Measurements from ENCODE around the gene WDR55.
"Not testable (repeated sequence)": the region's sequence is repeated elsewhere in the genome, so short reads cannot be mapped to it uniquely, and the experiment has no call there.

The WDR55 gene

DNA sequence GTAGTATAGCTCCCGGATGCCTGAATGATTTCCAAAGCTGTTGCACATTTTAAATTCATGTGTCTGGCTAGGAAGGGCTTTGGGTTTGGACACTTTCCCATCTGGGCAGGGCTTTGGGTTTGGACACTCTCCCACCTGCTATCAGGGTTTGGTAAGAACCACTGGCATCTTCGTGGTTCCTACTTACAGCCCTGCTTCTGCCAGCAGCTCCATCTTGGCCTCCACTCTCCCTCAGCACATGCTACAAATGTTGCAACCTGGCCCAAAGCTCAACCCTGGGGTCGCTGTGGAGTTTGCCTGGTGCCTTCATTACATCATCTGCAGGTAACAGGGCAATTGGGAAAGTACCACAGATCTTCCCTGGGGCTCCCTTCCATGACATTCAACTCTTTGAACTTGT is 22.0 kb upstream of the WDR55 start:
- FAIRE-seq: no peak
- no peak for DNase-seq (ENCODE audit: insufficient read length, low spot score)

DNA sequence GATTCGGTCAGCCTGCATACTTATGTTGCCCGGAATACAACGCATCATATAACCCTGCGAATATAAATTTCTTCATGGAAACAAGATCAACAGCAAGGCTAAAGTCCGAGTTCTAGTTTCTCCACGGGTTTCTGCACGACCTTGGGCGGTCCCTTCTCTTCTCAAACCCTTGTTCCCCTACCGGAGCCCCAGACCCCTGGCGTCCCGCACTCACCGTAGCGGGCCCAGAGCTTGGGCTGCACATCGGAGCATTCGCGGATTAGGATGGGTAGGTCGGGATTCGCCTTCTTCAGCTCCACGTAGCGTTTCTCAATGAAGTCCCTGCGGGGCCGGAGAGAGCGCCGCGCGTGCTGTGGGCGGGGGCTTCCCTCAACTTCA is 17.7 kb upstream of the WDR55 start:
- no peak for FAIRE-seq

DNA sequence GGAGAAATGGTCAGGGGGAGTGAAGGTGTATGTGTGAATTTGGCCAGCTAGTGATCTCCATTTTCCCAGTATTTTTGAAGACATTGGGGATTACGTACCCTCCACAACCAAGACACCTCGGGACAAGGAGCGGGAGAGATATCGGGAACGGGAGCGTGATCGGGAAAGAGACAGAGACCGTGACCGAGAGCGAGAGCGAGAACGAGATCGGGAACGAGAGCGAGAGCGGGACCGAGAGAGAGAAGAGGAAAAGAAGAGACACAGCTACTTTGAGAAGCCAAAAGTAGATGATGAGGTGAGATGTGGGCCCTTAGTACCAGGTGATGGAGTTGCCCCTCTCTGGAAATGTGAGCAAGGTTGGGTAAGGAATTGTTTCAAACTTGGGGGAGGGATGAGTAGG is 5.8 kb upstream of the WDR55 start:
- FAIRE-seq: no peak
- no peak for DNase-seq (ENCODE audit: insufficient read length, low spot score)

More for the DNA sequence above, 17.7 kb upstream of the WDR55 start:
- DNase-seq (ENCODE audit: insufficient read length, low spot score): no peak

DNA sequence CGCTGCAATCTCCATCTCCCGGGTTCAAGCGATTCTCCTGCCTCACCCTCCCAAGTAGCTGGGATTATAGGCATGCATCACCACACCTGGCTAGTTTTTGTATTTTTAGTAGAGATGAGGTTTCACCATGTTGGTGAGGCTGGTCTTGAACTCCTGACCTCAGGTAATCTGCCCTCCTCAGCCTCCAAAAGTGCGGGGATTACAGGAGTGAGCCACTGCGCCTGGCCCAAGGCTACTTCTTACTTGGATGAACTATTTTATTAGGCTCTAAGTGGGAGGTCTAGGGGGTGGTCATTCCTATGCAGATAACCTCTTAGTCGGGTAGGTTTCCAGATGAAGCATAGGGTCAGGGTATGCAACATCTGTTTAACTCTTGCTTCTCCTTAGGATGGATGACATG is 4.3 kb upstream of the WDR55 start:
- FAIRE-seq; DNase-seq (ENCODE audit: insufficient read length, low spot score): not testable (repeated sequence)

DNA sequence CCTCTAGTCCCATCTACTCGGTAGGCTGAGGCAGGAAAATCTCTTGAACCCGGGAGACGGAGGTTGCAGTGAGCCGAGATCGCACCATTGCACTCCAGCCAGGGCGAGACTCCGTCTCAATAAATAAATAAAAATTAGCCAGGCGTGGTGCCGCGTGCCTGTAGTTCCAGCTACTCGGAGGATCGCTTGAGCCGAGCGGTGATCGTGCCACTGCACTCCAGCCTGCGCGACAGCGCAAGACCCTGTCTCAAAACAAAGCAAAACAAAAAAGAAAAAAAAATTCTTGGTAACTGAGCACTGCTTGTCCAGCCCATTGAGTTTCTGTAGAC is 710 bp upstream of the WDR55 start:
- FAIRE-seq (no peak), DNase-seq (ENCODE audit: insufficient read length, low spot score) (no peak)

DNA sequence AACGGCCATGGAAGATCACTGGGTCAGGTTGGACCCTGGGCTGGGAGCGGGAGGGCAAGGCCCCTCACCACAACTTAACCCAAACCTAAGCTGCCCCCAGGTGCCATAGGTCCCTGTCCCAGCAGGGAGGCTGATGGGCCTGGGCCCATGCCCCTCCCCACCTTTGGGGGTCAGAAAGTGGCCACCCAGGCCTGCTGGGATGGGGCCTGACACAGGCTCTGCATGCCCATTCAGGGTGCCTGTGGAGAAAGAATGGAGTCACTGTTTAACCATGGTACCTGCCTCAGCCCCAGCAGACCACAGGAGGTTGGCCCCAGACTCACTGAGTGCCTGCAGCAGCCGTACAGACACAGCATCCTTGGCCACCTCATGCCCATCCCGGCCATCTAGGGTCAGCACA is 6.3 kb downstream of the WDR55 start:
- not testable (repeated sequence) for FAIRE-seq; DNase-seq (ENCODE audit: insufficient read length, low spot score)

DNA sequence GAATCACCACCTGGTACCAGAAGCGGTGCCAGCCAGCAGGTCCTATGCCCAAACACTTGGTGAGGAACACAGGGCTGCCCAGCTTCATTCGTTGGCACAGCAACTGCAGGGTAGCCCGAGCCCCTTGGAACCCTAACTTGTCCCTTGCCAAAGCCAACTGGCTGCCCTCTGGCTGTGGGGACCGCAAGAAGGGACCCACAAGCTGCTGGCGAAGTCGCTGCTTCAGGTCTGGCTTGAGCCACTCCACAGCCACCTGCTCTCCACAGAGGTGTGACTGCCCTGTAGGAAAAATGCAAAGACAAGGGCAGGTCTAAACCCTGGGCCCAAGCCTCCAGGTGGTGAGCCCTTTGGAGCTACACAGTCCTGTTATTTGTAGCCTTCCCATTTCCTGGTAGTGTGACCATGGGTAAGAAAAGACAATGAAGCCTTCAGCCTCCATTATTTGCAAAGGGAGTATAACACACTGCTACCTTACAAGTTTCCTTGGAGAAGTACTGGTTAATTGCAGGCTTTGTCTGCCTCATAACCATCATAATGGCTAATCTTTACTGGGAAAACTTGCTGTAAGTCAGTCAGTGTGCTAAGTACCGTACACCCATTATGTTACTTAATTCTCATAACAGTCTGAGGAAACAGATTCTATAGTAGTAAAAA is 6.9 kb downstream of the WDR55 start:
- no peak for FAIRE-seq

DNA sequence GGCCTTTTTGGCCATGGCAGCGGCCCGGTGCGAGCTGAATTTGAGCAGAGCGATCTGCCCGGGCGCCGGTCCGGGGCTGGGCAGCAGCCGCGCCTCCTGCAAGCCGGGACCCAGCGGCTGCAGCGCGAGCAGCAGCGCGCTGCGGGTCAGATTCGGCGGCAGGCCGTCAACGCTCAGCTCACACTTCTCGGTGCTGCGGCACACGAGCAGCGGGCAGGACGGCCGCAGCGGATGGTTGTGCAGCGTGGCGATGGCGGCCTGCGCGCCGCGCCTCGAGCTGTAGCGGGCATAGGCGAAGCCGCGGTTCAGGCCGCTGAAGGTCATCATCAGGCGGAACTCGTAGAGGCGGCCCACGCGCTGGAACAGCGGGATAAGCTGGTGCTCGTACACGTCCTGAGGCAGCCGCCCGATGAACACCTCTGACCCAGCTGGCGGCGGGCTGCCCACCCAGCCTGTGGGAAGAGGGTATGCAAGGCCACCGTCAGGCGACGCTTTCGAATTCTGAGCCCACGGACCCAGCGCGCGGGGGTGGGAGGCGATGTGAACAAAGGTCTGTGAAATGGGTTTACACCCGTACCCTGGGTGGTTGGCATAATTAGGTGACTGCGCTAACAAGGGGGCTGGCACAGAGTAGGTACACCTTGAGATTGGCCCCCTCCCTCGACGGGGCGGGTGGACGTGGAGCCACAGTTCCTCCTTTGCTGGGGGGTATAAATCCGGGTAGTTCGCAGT is 7.9 kb downstream of the WDR55 start:
- FAIRE-seq: no peak
- no peak for DNase-seq (ENCODE audit: insufficient read length, low spot score)

More for the DNA sequence above, 6.9 kb downstream of the WDR55 start:
- no peak for DNase-seq (ENCODE audit: insufficient read length, low spot score)

DNA sequence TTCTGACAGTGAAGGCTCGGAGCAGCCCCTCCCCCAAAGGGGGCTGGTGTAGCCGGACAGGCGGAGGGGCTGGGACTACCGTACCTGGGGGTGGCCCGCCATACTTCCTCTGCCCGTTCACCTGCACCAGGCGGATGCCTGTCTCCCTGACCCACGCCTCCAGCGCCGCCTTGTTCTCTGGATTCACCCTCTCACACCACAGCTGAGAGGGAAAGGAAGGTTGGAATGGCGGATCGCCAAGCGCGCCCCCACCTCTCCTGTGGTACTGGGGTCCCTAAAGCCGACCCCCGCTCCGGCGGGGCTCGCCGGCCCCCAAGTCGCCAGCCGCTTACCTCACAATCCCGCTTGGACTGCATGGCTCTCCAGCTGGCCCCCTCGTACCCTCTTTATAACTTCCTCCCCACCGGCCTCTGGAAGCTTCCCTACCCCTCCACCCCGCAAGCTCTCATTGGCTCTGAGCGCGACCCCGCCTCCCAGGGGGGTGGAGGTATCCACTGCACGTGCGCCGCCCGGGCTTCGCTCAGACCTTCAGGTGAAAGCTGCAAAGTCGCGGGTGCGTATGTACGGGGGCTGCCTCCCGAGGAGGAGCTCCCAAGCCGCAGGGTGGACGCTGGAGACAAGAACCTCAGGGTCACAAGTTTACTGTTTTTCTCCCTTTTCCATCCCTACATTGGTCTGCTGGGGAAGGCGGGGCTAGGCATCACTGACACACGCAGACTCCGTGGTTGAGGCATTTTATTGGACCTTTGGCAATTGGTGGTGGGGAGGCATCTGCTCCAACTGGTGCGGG is 8.7 kb downstream of the WDR55 start, which contains the start of gene DND1:
Gene DND1 (minus strand): TSS at position 390 of the 790 bp plus-strand sequence. CDS start 34 bp downstream, at position 356.
- DNase-seq (ENCODE audit: insufficient read length, low spot score): no peak
- FAIRE-seq: no peak

DNA sequence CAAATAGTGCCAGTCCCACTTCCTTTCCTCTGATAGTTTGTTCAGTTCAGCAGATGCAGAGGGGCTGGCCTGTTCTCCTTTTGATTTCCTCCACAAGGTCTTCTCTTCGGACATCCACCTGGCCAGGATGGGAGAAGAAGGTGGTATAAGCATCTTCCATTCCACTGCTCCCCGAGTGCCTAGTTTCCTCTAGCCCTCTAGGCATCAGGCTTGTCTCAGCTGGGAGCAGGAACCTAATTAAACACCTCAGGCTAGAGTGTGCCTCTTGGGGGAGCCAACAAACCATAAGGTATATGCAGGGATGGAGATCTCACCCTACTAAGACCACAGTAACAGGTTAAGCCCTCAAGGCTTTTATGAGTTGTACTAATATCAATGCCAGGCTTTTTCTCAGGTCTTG is 9.5 kb downstream of the WDR55 start:
- no peak for FAIRE-seq
- no peak for DNase-seq (ENCODE audit: insufficient read length, low spot score)

DNA sequence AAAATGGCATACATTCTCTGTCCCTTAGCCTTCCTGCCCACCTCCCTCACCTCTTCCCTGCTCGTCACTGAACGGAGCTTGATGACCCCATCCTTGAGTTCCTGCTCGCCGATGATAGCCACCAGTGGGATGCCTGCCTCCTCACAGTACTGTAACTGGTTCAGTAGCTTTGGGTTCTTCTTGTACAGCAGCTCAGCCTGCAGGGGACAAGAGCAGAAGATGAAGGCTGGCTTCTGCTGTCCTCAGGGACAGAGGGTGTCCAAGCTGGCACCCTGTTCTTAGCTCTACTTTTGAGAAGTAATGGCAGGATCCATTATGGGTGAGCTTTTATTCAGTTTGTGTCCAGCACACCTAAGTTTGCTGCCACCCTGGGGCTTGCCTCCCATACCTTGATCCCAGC is 9.9 kb downstream of the WDR55 start:
- DNase-seq (ENCODE audit: insufficient read length, low spot score): no peak
- FAIRE-seq: no peak

DNA sequence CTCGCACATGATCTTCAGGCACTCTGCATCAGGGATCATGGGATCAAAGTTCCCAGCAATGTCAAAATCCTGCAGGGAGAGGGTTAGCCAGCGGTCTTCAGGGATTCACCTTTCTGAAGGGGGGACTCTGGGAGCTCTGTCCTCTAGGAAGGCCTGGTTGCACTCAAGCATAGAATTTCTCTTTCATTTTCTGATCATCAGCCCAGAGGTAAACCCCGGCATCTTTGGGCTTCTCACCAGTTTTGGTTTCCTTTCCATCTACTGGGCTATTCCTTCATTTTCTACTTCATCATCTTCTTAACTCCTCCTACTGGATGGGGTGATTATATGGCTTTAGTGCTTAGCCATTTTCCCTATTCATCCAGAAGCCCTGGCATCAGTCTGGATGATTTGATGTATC is 13.2 kb downstream of the WDR55 start:
- FAIRE-seq (peak; percentile 68), DNase-seq (ENCODE audit: insufficient read length, low spot score) (peak; percentile 54)

DNA sequence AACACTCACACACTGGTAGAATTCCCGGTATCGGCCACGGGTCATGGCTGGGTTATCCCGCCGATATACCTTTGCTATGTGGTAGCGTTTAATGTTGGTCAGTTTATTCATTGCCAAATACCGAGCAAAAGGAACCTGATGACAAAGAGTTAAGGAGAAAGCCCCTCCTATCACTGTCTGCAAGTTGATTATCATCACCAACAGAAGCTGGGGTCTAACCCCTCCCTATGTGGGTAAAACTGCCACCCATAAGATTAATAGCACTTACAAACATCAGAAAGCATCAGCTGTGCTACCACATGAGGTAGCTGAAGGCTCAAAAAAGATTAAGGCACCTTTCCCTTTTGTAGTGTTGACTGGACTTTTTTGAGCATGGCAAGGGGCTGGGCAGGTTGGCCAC is 14.3 kb downstream of the WDR55 start:
- FAIRE-seq (no peak), DNase-seq (ENCODE audit: insufficient read length, low spot score) (no peak)

DNA sequence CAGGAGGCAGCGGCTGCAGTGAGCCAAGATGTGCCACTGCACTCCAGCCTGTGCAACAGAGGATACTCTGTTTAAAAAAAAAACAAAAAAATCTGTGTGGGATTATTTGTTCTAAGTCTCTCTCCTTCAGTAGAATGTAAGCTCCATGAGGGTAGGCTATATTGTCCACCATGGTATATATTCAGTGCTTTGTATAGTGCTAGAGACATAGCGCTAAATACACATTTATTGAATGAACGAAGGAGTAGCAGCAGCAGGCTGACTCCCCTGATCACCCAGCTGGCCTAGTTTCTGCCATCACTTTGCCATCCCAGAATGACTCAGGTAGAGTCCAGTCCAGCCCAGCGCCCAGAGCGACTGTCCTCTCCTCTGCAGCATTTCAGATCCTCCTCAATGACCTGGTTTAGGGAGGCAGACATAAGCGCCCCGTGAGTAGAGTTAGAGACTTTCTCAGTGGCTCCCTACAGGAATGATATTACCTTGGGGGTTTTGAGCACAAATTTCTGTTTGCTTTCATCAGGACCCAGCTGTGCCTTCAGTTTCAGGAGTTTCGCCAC is 25.8 kb downstream of the WDR55 start:
- FAIRE-seq: no peak
- DNase-seq (ENCODE audit: insufficient read length, low spot score): no peak

DNA sequence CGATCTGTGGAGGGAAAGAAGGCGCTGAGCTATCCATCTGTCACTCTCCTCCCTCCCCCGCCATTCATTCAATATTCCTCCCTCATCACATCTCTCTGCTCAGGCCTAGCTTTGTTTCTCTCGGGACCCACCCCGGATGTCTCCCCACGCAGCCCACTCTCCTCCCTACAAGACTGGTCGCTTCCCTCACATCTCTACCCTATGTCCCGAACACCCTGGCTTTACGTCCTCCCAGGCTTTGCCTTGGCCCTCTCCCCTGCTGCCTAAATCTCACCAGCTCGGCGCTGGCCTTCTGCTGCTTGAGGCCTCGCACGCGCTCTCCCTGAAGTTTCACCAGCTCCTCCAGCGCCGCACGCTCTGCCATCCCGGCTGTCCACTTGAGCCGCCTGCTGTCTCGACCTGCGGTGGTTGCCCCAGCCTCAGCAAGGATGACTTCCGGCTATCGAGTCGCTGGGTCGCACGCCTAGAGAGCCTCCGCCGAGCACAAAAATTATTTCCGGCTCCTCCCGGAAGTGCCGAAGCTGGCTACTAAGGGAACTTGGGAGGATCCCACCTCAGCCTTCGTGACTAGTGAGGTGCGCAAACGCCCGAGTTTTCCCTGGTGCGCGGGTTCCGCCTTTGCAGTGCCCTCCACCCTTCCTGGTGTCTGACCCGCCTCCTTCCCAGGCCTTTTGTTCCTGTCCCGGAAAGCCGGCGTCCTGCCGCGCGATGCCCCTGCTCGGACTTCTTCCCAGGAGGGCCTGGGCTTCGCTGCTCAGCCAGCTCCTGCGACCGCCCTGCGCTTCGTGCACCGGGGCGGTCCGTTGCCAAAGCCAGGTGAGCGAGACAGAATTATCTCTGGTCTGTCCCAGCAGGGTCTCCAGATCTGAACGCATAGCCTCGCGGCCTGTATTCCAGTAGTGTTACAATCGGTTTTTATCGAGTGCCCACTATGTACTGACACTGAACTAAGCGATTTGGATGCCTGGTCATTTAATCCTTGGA is 26.5 kb downstream of the WDR55 start, which contains the start of the genes HARS1 and HARS2:
Gene HARS1 (minus strand): TSS at position 430 of the 984 bp plus-strand sequence. CDS start 66 bp downstream, at position 364.
Gene HARS2 (plus strand): TSS at position 515 of the 984 bp plus-strand sequence. CDS start 194 bp downstream, at position 709.
- FAIRE-seq: peak; percentile 83
- DNase-seq (ENCODE audit: insufficient read length, low spot score): peak; percentile 85

DNA sequence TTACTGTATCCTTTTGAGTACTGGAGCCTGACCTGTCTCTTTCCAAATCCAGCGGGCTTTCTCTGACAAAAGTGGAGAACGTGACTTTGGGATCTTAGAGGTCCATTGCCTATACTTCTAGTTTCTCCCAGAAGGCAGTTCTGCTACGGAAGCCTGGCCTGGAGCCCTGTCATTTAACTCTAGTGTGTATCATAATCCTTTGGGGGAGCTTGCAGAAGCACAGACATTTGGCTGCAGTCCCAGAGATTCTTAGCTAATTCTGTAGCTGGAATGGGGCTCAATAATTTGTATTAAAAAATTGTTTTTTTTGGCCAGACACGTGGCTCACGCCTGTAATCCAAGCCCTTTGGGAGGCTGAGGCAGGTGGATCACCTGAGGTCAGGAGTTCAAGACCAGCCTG is 29.6 kb downstream of the WDR55 start:
- FAIRE-seq (no peak), DNase-seq (ENCODE audit: insufficient read length, low spot score) (no peak)

DNA sequence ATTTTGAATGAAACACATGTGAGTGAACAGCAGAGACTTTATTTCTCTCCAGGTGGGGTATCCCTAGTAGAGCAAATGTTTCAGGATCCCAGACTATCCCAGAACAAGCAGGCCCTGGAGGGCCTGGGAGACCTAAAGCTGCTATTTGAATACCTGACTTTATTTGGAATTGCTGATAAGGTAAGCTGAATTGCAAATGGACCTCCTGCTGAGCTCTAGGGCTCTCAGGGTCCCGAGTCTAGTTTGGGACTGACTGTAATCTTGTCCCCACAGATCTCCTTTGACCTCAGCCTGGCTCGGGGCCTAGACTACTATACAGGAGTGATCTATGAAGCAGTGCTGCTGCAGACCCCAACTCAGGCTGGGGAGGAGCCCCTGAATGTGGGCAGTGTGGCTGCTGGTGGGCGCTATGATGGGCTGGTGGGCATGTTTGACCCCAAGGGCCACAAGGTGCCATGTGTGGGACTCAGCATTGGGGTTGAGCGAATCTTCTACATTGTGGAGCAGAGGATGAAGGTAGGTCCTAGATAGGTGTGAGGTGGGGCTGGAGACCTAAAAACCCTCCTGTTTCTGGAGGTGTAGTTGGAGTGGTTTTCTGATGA is 32.3 kb downstream of the WDR55 start:
- DNase-seq (ENCODE audit: insufficient read length, low spot score) (no peak), FAIRE-seq (no peak)

DNA sequence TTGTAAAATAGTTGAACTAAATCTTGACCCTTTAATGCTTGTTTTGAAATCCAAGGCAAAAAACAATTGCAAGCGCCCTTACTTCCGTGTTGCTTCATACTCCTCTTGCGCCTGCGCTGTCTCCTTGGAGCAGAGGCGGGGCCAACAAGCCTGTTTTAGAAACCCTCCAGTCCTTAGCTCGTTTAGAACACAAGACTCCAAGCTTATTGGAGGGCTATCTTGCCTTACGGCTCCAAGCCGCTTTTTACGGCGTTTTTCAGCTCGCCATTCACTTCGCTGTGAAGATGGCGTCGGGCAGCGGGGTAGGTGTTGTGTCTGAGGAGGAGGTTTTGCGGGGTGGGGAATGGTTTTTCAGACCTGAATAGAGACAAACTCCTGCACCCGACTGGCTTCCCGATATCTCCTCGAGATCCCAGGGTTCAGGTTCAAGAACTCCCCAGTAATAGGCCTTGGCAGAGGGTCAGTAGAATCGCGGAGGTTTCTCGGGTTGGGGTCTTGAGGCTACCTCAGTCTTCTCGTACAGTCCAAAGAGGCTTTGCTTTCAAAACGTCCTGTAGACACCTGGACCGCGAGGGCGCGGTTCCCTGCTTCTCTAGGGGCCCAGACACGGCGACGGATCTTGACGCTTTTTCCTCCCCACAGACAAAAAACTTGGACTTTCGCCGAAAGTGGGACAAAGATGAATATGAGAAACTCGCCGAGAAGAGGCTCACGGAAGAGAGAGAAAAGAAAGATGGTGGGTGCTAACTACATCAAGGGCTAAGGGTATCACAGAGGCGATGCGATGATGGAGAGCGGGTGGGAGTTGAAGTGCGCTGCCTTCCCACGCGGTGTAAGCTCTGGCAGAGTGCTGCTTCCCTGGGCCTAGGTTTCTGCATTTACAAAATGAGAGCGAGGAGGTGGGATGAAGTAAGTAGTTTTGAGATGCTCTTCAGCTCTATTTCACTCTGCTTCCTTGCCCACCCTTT is 35.8 kb downstream of the WDR55 start, which contains the start of gene ZMAT2:
Gene ZMAT2 (plus strand): TSS at position 271 of the 968 bp plus-strand sequence. CDS start 14 bp downstream, at position 285.
- DNase-seq (ENCODE audit: insufficient read length, low spot score): peak; percentile 73
- peak; percentile 100 for FAIRE-seq

Measured in GM19239 (cell line).